Measurements from ENCODE around the gene KRT2. TPM values are rescaled to one million over a fixed set of nuclear protein-coding genes. Genes with fewer than 3 reads are reported as not detected.

The KRT2 gene
- polyA plus RNA-seq, 1 experiment: not detected

GRCh38 chr12:52682381-52682660, 30.3 kb upstream of the KRT2 start:
- Histone ChIP-seq H3K27ac (ENCODE audit: low read depth, low read length) (no peak overlapping the region), H3K4me3 (ENCODE audit: low read depth, low read length) (no peak overlapping the region), H3K27me3 (ENCODE audit: control insufficient read depth, insufficient read depth, low read length) (peaks cover 13% of the 10 kb centered on the region), H3K9me3 (ENCODE audit: control insufficient read depth, insufficient read depth, low read length) (no peaks in the 10 kb centered on the region)
- CTCF ChIA-PET: no interaction called here
- DNase-seq (ENCODE audit: low read depth, low spot score): no peak
- no peak for TF ChIP-seq CTCF (IDR thresholded peaks at IDR 0.05; ENCODE audit: low read depth, low read length)
- POLR2A ChIA-PET: no interaction called here

- DNase-seq (ENCODE audit: low read depth, low spot score): no peak
- Histone ChIP-seq H3K27ac (ENCODE audit: low read depth, low read length) (no peak overlapping the region), H3K4me3 (ENCODE audit: low read depth, low read length) (no peak overlapping the region), H3K9me3 (ENCODE audit: control insufficient read depth, insufficient read depth, low read length) (no peaks in the 10 kb centered on the region), H3K27me3 (ENCODE audit: control insufficient read depth, insufficient read depth, low read length) (peaks cover 13% of the 10 kb centered on the region)
- no peak for TF ChIP-seq CTCF (IDR thresholded peaks at IDR 0.05; ENCODE audit: low read depth, low read length)
- POLR2A ChIA-PET: no interaction called here
- CTCF ChIA-PET: no interaction called here
Measured at GRCh38 chr12:52681526-52682380, 29.7 kb upstream of the KRT2 start.

- TF ChIP-seq CTCF (IDR thresholded peaks at IDR 0.05; ENCODE audit: low read depth, low read length): no peak
- ChIA-PET POLR2A (no interaction called here), CTCF (no interaction called here)
- Histone ChIP-seq H3K4me3 (ENCODE audit: low read depth, low read length) (no peak within 1 kb of the TSS), H3K9me3 (ENCODE audit: control insufficient read depth, insufficient read depth, low read length) (no peaks in the 10 kb centered on the region), H3K27ac (ENCODE audit: low read depth, low read length) (no peak within 1 kb of the TSS), H3K27me3 (ENCODE audit: control insufficient read depth, insufficient read depth, low read length) (peaks cover 9% of the 10 kb centered on the region)
- no peak for DNase-seq (ENCODE audit: low read depth, low spot score)
Measured at GRCh38 chr12:52680363-52680762, 28.4 kb upstream of the KRT2 start, which contains the start of gene KRT1. Gene KRT1 (minus strand): TSS chr12:52680407. CDS start chr12:52680348, 59 bp downstream.

- no peak overlapping the region for H3K4me3 ChIP-seq (ENCODE audit: low read depth, low read length)
- no peak overlapping the region for H3K27ac ChIP-seq (ENCODE audit: low read depth, low read length)
- DNase-seq (ENCODE audit: low read depth, low spot score): no peak
- ChIA-PET POLR2A (no interaction called here), CTCF (no interaction called here)
- H3K27me3 ChIP-seq (ENCODE audit: control insufficient read depth, insufficient read depth, low read length): peaks cover 8% of the 10 kb centered on the region
- no peak for TF ChIP-seq CTCF (IDR thresholded peaks at IDR 0.05; ENCODE audit: low read depth, low read length)
- no peaks in the 10 kb centered on the region for H3K9me3 ChIP-seq (ENCODE audit: control insufficient read depth, insufficient read depth, low read length)
Measured at GRCh38 chr12:52679875-52680274, 27.9 kb upstream of the KRT2 start.

GRCh38 chr12:52677671-52678070, 25.7 kb upstream of the KRT2 start:
- H3K27me3 ChIP-seq (ENCODE audit: control insufficient read depth, insufficient read depth, low read length): peaks cover 11% of the 10 kb centered on the region
- H3K27ac ChIP-seq (ENCODE audit: low read depth, low read length): no peak overlapping the region
- DNase-seq (ENCODE audit: low read depth, low spot score): no peak
- no peak overlapping the region for H3K4me3 ChIP-seq (ENCODE audit: low read depth, low read length)
- ChIA-PET CTCF (interaction anchor here (1.4 kb wide), 1 partner anchor 188 kb away, joined by 3 read pairs; no protein-coding TSS in a partner anchor), POLR2A (no interaction called here)
- TF ChIP-seq CTCF (IDR thresholded peaks at IDR 0.05; ENCODE audit: low read depth, low read length): no peak
- no peaks in the 10 kb centered on the region for H3K9me3 ChIP-seq (ENCODE audit: control insufficient read depth, insufficient read depth, low read length)
